Measurements from ENCODE around the gene STYXL1. TPM values are rescaled to one million over a fixed set of nuclear protein-coding genes. Genes with fewer than 3 reads are reported as not detected.

Gene STYXL1
- total RNA-seq, 1 donor from 2014 or later = 46.3 TPM

DNA sequence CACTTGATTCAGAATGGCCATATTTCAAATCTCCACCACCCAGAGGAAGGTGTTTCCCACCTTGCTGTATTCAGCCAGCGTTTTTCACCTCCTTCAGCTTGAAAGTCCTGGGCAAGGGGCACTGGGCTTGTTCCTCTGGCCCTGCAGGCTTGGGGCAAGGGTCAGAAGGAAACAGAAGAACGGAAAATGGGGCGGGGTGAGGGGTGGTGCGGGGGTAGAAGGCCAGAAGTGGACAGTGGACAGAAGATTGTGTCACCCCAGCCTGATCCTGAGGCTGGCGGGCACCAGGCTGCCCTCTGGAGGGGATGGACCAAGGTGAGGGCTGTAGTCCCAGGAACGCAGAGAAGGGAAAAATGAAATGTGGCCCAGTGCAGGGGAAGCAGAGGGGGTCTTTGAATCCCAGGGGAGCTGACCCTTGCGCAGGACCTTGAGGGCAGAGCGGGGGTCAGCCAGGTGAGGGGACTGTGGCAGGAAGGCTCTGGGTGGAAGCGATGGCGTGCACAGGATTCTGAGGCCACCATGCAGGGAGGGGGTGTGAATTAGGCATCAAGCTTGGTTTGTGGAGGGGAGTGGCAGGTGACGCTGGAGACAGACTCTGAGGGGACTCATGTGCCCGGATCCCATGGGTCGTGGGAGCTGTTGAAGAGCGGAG, 76.4 kb downstream of the STYXL1 start:
- Mint-ChIP-seq H3K27ac (ENCODE audit: unreplicated experiment) (peak overlapping the region; percentile 22), H3K4me1 (ENCODE audit: unreplicated experiment) (peaks cover 21% of the 10 kb centered on the region), H3K27me3 (ENCODE audit: unreplicated experiment) (peaks cover 5% of the 10 kb centered on the region), H3K36me3 (ENCODE audit: low read depth, unreplicated experiment) (peaks cover 4% of the 10 kb centered on the region), H3K9me3 (ENCODE audit: unreplicated experiment) (no peaks in the 10 kb centered on the region), H3K4me3 (ENCODE audit: unreplicated experiment) (no peak overlapping the region)
- DNase-seq (ENCODE audit: low spot score) = no peak
- TF ChIP-seq, protein P1, sequence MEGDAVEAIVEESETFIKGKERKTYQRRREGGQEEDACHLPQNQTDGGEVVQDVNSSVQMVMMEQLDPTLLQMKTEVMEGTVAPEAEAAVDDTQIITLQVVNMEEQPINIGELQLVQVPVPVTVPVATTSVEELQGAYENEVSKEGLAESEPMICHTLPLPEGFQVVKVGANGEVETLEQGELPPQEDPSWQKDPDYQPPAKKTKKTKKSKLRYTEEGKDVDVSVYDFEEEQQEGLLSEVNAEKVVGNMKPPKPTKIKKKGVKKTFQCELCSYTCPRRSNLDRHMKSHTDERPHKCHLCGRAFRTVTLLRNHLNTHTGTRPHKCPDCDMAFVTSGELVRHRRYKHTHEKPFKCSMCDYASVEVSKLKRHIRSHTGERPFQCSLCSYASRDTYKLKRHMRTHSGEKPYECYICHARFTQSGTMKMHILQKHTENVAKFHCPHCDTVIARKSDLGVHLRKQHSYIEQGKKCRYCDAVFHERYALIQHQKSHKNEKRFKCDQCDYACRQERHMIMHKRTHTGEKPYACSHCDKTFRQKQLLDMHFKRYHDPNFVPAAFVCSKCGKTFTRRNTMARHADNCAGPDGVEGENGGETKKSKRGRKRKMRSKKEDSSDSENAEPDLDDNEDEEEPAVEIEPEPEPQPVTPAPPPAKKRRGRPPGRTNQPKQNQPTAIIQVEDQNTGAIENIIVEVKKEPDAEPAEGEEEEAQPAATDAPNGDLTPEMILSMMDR (IDR thresholded peaks at IDR 0.05; ENCODE audit: unreplicated experiment) = no peak

DNA sequence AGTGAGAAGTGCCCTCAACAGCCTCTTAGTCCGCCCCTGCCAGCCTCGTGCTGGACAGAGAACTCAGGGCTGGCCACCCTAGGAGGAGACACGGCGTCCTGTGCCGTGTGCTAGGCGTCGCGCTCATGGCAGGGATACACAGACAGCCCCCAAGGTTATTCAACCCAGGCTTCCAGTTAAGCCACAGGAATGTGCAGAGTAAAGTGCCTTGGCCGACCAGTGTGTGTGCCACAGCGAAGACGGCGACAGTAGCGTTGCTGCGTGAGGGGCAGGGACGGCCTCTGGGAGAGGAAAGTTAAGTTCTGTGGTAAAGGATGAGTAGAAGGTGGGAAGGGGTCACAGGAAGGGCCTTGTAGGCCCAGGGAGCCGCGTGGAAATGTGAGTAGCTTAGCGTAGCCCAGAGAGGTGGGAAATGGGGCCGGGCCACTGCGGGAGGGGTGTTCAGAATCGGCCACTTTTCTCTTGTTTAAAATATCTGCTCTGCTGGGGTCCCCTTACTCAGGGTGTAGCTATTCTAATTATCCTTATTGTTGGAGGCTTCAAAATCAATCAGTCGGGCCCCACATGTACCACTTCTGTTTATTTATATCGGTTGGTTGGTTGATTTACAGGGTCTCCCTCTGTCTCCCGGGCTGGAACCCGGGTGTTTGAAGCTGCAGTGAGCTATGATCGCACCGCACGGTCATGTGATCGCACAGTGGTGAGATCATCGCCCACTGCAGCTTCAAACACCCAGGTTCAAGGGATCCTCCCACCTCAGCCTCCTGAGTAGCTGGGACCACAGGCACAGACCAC, 77.9 kb downstream of the STYXL1 start:
- Mint-ChIP-seq H3K27me3 (ENCODE audit: unreplicated experiment) (peaks cover 5% of the 10 kb centered on the region), H3K27ac (ENCODE audit: unreplicated experiment) (no peak overlapping the region), H3K36me3 (ENCODE audit: low read depth, unreplicated experiment) (peaks cover 9% of the 10 kb centered on the region), H3K4me1 (ENCODE audit: unreplicated experiment) (peaks cover 21% of the 10 kb centered on the region), H3K9me3 (ENCODE audit: unreplicated experiment) (no peaks in the 10 kb centered on the region), H3K4me3 (ENCODE audit: unreplicated experiment) (no peak overlapping the region)
- TF ChIP-seq, protein P1 (IDR thresholded peaks at IDR 0.05; ENCODE audit: unreplicated experiment) = no peak
- DNase-seq (ENCODE audit: low spot score) = no peak

DNA sequence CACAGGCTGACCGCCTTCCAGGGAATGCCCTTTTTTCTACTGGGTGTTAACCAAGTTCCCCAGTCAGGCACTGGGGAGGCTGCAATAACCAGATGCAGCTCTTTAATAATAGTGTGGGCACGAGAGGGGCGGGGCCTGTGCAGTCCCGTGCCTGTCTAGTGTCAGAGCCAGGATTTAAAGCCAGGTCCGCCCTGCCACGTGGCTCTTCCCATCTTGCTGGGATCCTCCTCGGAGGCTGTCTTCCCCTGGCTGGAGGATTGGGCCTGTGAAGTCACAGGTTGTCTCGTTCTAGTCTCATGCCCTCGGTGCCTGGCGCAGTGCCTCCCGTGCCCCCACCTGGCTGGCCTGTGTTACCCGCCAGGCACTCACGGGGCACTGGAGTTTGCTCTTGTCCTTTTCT, 78.6 kb downstream of the STYXL1 start:
- Mint-ChIP-seq H3K27ac (ENCODE audit: unreplicated experiment) (no peak overlapping the region), H3K4me3 (ENCODE audit: unreplicated experiment) (no peak overlapping the region), H3K36me3 (ENCODE audit: low read depth, unreplicated experiment) (peaks cover 9% of the 10 kb centered on the region), H3K9me3 (ENCODE audit: unreplicated experiment) (no peaks in the 10 kb centered on the region), H3K27me3 (ENCODE audit: unreplicated experiment) (peaks cover 5% of the 10 kb centered on the region), H3K4me1 (ENCODE audit: unreplicated experiment) (peaks cover 21% of the 10 kb centered on the region)
- no peak for DNase-seq (ENCODE audit: low spot score)
- TF ChIP-seq, protein P1 (IDR thresholded peaks at IDR 0.05; ENCODE audit: unreplicated experiment) = no peak

DNA sequence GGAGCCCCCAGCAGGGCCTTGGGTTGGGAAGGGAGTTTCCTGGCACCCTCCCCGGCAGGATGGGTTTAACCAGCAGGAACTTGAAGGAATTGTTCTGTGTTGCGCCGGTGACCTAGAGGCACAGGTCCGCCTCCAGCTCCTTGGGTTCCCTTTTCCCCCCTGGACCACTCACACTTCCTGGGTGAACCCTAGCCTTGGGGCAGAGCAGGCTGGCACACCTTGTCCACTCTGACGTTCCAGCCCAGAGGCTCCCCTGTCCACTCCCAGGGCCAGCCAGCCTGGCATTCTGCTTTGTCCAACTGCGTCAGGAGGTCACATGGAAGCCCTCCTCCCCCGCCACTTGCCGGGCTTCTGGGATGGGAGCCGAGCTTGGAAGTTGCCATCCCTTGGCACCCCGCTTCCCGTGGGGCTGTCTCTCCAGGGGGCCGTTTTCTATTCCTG, 79.2 kb downstream of the STYXL1 start:
- peaks cover 9% of the 10 kb centered on the region for H3K36me3 Mint-ChIP-seq (ENCODE audit: low read depth, unreplicated experiment)
- no peaks in the 10 kb centered on the region for H3K9me3 Mint-ChIP-seq (ENCODE audit: unreplicated experiment)
- H3K27ac Mint-ChIP-seq (ENCODE audit: unreplicated experiment) = no peak overlapping the region
- TF ChIP-seq, protein P1 (IDR thresholded peaks at IDR 0.05; ENCODE audit: unreplicated experiment) = no peak
- H3K4me1 Mint-ChIP-seq (ENCODE audit: unreplicated experiment) = peaks cover 21% of the 10 kb centered on the region
- no peak overlapping the region for H3K4me3 Mint-ChIP-seq (ENCODE audit: unreplicated experiment)
- peaks cover 5% of the 10 kb centered on the region for H3K27me3 Mint-ChIP-seq (ENCODE audit: unreplicated experiment)
- DNase-seq (ENCODE audit: low spot score) = no peak

DNA sequence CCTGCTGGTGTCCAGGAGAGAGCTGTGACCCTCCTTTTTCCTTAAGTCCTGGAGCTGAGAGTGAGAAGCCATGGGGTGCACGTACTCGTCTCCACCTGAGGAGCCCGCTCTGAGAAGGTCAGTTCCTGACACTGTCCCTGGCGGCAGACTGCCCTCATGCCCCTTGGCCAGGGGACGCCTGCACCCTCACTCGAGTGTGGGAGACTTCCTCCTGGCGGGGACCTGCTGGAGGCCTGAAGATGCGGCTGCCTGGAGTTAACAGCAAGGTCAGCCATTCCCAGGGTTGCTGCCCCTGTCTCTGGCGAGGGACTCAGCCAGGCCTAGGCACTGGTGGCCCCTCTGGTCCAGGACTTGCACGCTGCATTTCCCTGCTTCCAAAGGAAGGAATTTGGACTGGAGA, 79.8 kb downstream of the STYXL1 start:
- no peaks in the 10 kb centered on the region for H3K9me3 Mint-ChIP-seq (ENCODE audit: unreplicated experiment)
- H3K27me3 Mint-ChIP-seq (ENCODE audit: unreplicated experiment) = peaks cover 5% of the 10 kb centered on the region
- TF ChIP-seq, protein P1 (IDR thresholded peaks at IDR 0.05; ENCODE audit: unreplicated experiment) = no peak
- H3K27ac Mint-ChIP-seq (ENCODE audit: unreplicated experiment) = peak overlapping the region; percentile 96
- no peak for DNase-seq (ENCODE audit: low spot score)
- peaks cover 21% of the 10 kb centered on the region for H3K4me1 Mint-ChIP-seq (ENCODE audit: unreplicated experiment)
- H3K36me3 Mint-ChIP-seq (ENCODE audit: low read depth, unreplicated experiment) = peaks cover 9% of the 10 kb centered on the region
- no peak overlapping the region for H3K4me3 Mint-ChIP-seq (ENCODE audit: unreplicated experiment)

Measured in endothelial cell (in vitro differentiated cells).